ENCODE data around the gene FAM219B. TPM values are rescaled to one million over a fixed set of nuclear protein-coding genes. Genes with fewer than 3 reads are reported as not detected.

FAM219B gene
- total and polyA plus RNA-seq, 8 donors = 18.2 to 33.8 (median 21.2) TPM

GRCh38 chr15:74854453-74855022, 52.1 kb downstream of the FAM219B start:
- Histone ChIP-seq H3K4me3 (no peak overlapping the region), H3K4me1 (peaks cover 6 to 17% (median 15%) of the 10 kb centered on the region in 3 donors), H3K27ac (no peak overlapping the region), H3K36me3 (peaks cover 0 to 44% (median 35%) of the 10 kb centered on the region in 3 donors), H3K27me3 (no peaks in the 10 kb centered on the region), H3K9me3 (no peaks in the 10 kb centered on the region)
- DNase-seq (no peak), ATAC-seq (no peak), FAIRE-seq (no peak)
- TF ChIP-seq, protein P1, sequence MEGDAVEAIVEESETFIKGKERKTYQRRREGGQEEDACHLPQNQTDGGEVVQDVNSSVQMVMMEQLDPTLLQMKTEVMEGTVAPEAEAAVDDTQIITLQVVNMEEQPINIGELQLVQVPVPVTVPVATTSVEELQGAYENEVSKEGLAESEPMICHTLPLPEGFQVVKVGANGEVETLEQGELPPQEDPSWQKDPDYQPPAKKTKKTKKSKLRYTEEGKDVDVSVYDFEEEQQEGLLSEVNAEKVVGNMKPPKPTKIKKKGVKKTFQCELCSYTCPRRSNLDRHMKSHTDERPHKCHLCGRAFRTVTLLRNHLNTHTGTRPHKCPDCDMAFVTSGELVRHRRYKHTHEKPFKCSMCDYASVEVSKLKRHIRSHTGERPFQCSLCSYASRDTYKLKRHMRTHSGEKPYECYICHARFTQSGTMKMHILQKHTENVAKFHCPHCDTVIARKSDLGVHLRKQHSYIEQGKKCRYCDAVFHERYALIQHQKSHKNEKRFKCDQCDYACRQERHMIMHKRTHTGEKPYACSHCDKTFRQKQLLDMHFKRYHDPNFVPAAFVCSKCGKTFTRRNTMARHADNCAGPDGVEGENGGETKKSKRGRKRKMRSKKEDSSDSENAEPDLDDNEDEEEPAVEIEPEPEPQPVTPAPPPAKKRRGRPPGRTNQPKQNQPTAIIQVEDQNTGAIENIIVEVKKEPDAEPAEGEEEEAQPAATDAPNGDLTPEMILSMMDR (IDR thresholded peaks at IDR 0.05) = no peak
- intact Hi-C loops (cut with DNase I) = no loop called here
- 95 to 96% methylated on average over 13 of the region's 13 CpGs for WGBS, 2 donors

GRCh38 chr15:74851960-74852359, 54.7 kb downstream of the FAM219B start:
- TF ChIP-seq, protein P1 (IDR thresholded peaks at IDR 0.05) = no peak
- WGBS, 2 donors = 95% methylated on average over 7 of the region's 7 CpGs
- Histone ChIP-seq H3K4me1 (peaks cover 1 to 4% (median 3%) of the 10 kb centered on the region in 3 donors), H3K27ac (no peak overlapping the region), H3K36me3 (peaks cover 0 to 58% (median 42%) of the 10 kb centered on the region in 3 donors), H3K4me3 (no peak overlapping the region), H3K9me3 (no peaks in the 10 kb centered on the region), H3K27me3 (no peaks in the 10 kb centered on the region)
- FAIRE-seq (no peak), DNase-seq (peak in 1 of 6 donors; percentile 4), ATAC-seq (no peak)
- intact Hi-C loops (cut with DNase I) = no loop called here

DNA sequence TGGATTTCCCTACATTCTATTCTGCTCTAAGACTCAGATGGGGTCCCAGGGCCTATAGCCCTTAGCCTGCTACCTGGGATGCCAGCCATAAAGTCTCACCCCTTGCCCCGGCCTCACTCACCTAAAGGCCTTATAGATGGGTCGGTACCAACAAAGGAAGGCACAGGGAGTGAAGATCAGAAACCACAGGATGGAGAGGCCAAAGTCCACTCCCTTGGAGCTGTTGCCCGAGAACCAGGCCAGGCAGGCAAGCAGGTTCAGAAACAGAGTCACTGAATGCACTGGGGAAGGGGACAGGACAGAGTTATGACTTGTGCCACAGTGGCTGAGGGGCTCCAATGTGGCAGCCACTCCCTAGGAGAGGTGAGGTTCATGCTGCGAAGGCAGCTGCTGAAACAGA, 56.3 kb downstream of the FAM219B start:
- no peak overlapping the region for H3K27ac ChIP-seq
- DNase-seq (no peak), FAIRE-seq (no peak), ATAC-seq (no peak)
- TF ChIP-seq, protein P1 (IDR thresholded peaks at IDR 0.05) = no peak
- no peaks in the 10 kb centered on the region for H3K4me1 ChIP-seq
- intact Hi-C loops (cut with DNase I) = no loop called here
- H3K36me3 ChIP-seq = peaks cover 0 to 58% (median 42%) of the 10 kb centered on the region in 3 donors
- 81 to 87% methylated on average over 4 of the region's 4 CpGs for WGBS, 2 donors
- H3K9me3 ChIP-seq = no peaks in the 10 kb centered on the region
- no peaks in the 10 kb centered on the region for H3K27me3 ChIP-seq
- H3K4me3 ChIP-seq = no peak overlapping the region

Other genes with a start within 250 kb of the FAM219B start
- gene EDC3, start 210.8 kb downstream of the FAM219B start, total RNA-seq = 10 to 100 TPM in 4 of 6 donors, 1 to 10 TPM in 2; 7.6 to 19.5 (median 11.5) TPM
- 10 to 100 TPM in 1 of 2 donors, 1 to 10 TPM in 1; 9.7 to 12.3 TPM for gene EDC3, start 210.8 kb downstream of the FAM219B start, polyA plus RNA-seq
- under 1 TPM in 3 of 6 donors, not detected in 3; 0.12 to 0.28 (median 0.14) TPM for gene CYP1A1, start 181.3 kb downstream of the FAM219B start, total RNA-seq
- gene CYP1A1, start 181.3 kb downstream of the FAM219B start, polyA plus RNA-seq = 1 to 10 TPM in 1 of 2 donors, under 1 TPM in 1; 0.19 to 1.1 TPM
- gene CYP1A2, start 158.0 kb downstream of the FAM219B start, total RNA-seq = under 1 TPM in 1 of 6 donors, not detected in 5; 0.06 TPM
- gene CYP1A2, start 158.0 kb downstream of the FAM219B start, polyA plus RNA-seq = not detected
- 10 to 100 TPM in 5 of 6 donors, 1 to 10 TPM in 1; 8.5 to 35.1 (median 14.1) TPM for gene CSK, start 124.8 kb downstream of the FAM219B start, total RNA-seq
- gene CSK, start 124.8 kb downstream of the FAM219B start, polyA plus RNA-seq = 10 to 100 TPM; 18.1 to 22.3 TPM
- under 1 TPM in 1 of 6 donors, not detected in 5; 0.14 TPM for gene LMAN1L, start 94.0 kb downstream of the FAM219B start, total RNA-seq
- not detected for gene LMAN1L, start 94.0 kb downstream of the FAM219B start, polyA plus RNA-seq
- not detected for gene CPLX3, start 80.2 kb downstream of the FAM219B start, total RNA-seq
- gene CPLX3, start 80.2 kb downstream of the FAM219B start, polyA plus RNA-seq = under 1 TPM in 1 of 2 donors, not detected in 1; 0.09 TPM
- gene ULK3, start 63.7 kb downstream of the FAM219B start, total RNA-seq = 10 to 100 TPM; 15.0 to 30.8 (median 19.6) TPM
- 10 to 100 TPM; 60.4 to 83.5 TPM for gene ULK3, start 63.7 kb downstream of the FAM219B start, polyA plus RNA-seq
- gene SCAMP2, start 33.5 kb downstream of the FAM219B start, total RNA-seq = 10 to 100 TPM; 33.3 to 49.0 (median 34.3) TPM
- gene SCAMP2, start 33.5 kb downstream of the FAM219B start, polyA plus RNA-seq = 10 to 100 TPM; 21.4 to 31.7 TPM
- 10 to 100 TPM; 14.5 to 23.2 (median 22.3) TPM for gene MPI, start 16.8 kb downstream of the FAM219B start, total RNA-seq
- gene MPI, start 16.8 kb downstream of the FAM219B start, polyA plus RNA-seq = 10 to 100 TPM; 15.9 to 19.1 TPM
- gene COX5A, start 31.2 kb upstream of the FAM219B start, total RNA-seq = 100 to 1,000 TPM in 2 of 6 donors, 10 to 100 TPM in 4; 76.4 to 127 (median 80.5) TPM
- gene COX5A, start 31.2 kb upstream of the FAM219B start, polyA plus RNA-seq = 100 to 1,000 TPM; 103 to 107 TPM
- 1 to 10 TPM; 3.0 to 6.7 (median 4.0) TPM for gene RPP25, start 49.9 kb upstream of the FAM219B start, total RNA-seq
- gene RPP25, start 49.9 kb upstream of the FAM219B start, polyA plus RNA-seq = 1 to 10 TPM; 5.0 to 6.7 TPM
- 10 to 100 TPM; 27.7 to 59.2 (median 38.8) TPM for gene SCAMP5, start 88.7 kb upstream of the FAM219B start, total RNA-seq
- gene SCAMP5, start 88.7 kb upstream of the FAM219B start, polyA plus RNA-seq = 10 to 100 TPM; 24.5 to 54.0 TPM
- 10 to 100 TPM in 2 of 6 donors, 1 to 10 TPM in 4; 7.9 to 12.3 (median 9.2) TPM for gene PPCDC, start 116.7 kb upstream of the FAM219B start, total RNA-seq
- 10 to 100 TPM; 21.1 to 21.3 TPM for gene PPCDC, start 116.7 kb upstream of the FAM219B start, polyA plus RNA-seq